Ascending aorta (tissue), 2 donors: Measurements from ENCODE around the gene ABCA12. TPM values are rescaled to one million over a fixed set of nuclear protein-coding genes. Genes with fewer than 3 reads are reported as not detected.

Experiments used
- DNase-seq, 2 donors: peaks; one replicate each; pipeline ENCODE4 v3.0.0-alpha.2; 2019; ENCODE audit warnings: low spot score in 2 of 2
- H3K27ac ChIP-seq, 2 donors: fragments of 200-600 bp; sonication (generic); one replicate each; pipeline ENCODE4 v1.5.1; 2016 to 2017; ENCODE audit warnings: mild to moderate bottlenecking in 1 of 2
- H3K27me3 ChIP-seq: fragments of 200-600 bp; sonication (generic); one replicate; pipeline ENCODE4 v1.5.1; 2017
- H3K36me3 ChIP-seq, 2 donors: fragments of 200-600 bp; sonication (generic); one replicate each; pipeline ENCODE4 v1.5.1; 2016
- H3K4me1 ChIP-seq, 2 donors: fragments of 200-600 bp; sonication (generic); one replicate each; pipeline ENCODE4 v1.5.1; 2016 to 2017; ENCODE audit warnings: mild to moderate bottlenecking in 1 of 2
- H3K4me3 ChIP-seq, 2 donors: fragments of 200-600 bp; sonication (generic); one replicate each; pipeline ENCODE4 v1.5.1; 2016 to 2017; ENCODE audit warnings: mild to moderate bottlenecking in 1 of 2
- H3K9me3 ChIP-seq, 2 donors: fragments of 200-600 bp; sonication (generic); one replicate each; pipeline ENCODE4 v1.5.1; 2016
- CTCF ChIP-seq, 3 experiments: fragments of 200-600 bp in 2 of 3; fragments of 450-650 bp in 1 of 3; sonication (generic) in 2 of 3; IDR thresholded peaks; one replicate each; pipeline ENCODE4 v1.5.1; 2016 to 2019; ENCODE audit warnings: antibody characterized with exemption in 3 of 3, mild to moderate bottlenecking in 1 of 3, moderate library complexity in 1 of 3
- intact Hi-C: fragments of 100-400 bp; cut with DNase I; formaldehyde crosslinking; loops from one replicate; pipeline ENCODE4 v1.15.1; 2023
- total RNA-seq: library from RNA; depleted of rRNA; stranded (reverse); fragments of >200 nt; gene quantifications from one replicate; pipeline ENCODE4 v1.1.0, GENCODE V29; 2016

The ABCA12 gene
- total RNA-seq, 1 donor from 2014 or later: not detected

- Histone ChIP-seq H3K27ac (no peak overlapping the region), H3K36me3 (no peaks in the 10 kb centered on the region), H3K4me1 (no peaks in the 10 kb centered on the region), H3K4me3 (no peak overlapping the region), H3K9me3 (no peaks in the 10 kb centered on the region), H3K27me3 (no peaks in the 10 kb centered on the region)
- intact Hi-C loops: no loop called here
- DNase-seq: no peak
- no peak for TF ChIP-seq CTCF (IDR thresholded peaks at IDR 0.05)
Observed at GRCh38 chr2:215034154-215034553, 104.3 kb downstream of the ABCA12 start.

- no peaks in the 10 kb centered on the region for H3K4me1 ChIP-seq
- H3K4me3 ChIP-seq: no peak overlapping the region
- intact Hi-C loops: no loop called here
- no peaks in the 10 kb centered on the region for H3K27me3 ChIP-seq
- no peak overlapping the region for H3K27ac ChIP-seq
- DNase-seq: no peak
- H3K9me3 ChIP-seq: no peaks in the 10 kb centered on the region
- no peaks in the 10 kb centered on the region for H3K36me3 ChIP-seq
- no peak for TF ChIP-seq CTCF (IDR thresholded peaks at IDR 0.05)
Observed at GRCh38 chr2:215032153-215032552, 106.3 kb downstream of the ABCA12 start.

- DNase-seq: no peak
- no peak overlapping the region for H3K27ac ChIP-seq
- H3K4me3 ChIP-seq: no peak overlapping the region
- H3K4me1 ChIP-seq: no peaks in the 10 kb centered on the region
- TF ChIP-seq CTCF (IDR thresholded peaks at IDR 0.05): no peak
- intact Hi-C loops: no loop called here
- no peaks in the 10 kb centered on the region for H3K27me3 ChIP-seq
- no peaks in the 10 kb centered on the region for H3K9me3 ChIP-seq
- H3K36me3 ChIP-seq: no peaks in the 10 kb centered on the region
Observed at GRCh38 chr2:215031321-215031720, 107.1 kb downstream of the ABCA12 start.

GRCh38 chr2:215029936-215030335 lies 108.5 kb downstream of the ABCA12 start:
- Histone ChIP-seq H3K4me1 (no peaks in the 10 kb centered on the region), H3K9me3 (no peaks in the 10 kb centered on the region), H3K27ac (no peak overlapping the region), H3K4me3 (no peak overlapping the region), H3K36me3 (no peaks in the 10 kb centered on the region), H3K27me3 (no peaks in the 10 kb centered on the region)
- DNase-seq: no peak
- TF ChIP-seq CTCF (IDR thresholded peaks at IDR 0.05): no peak
- intact Hi-C loops: no loop called here

- no peaks in the 10 kb centered on the region for H3K9me3 ChIP-seq
- DNase-seq: no peak
- TF ChIP-seq CTCF (IDR thresholded peaks at IDR 0.05): no peak
- no peak overlapping the region for H3K27ac ChIP-seq
- intact Hi-C loops: no loop called here
- H3K27me3 ChIP-seq: no peaks in the 10 kb centered on the region
- no peaks in the 10 kb centered on the region for H3K4me1 ChIP-seq
- no peak overlapping the region for H3K4me3 ChIP-seq
- H3K36me3 ChIP-seq: no peaks in the 10 kb centered on the region
Observed at GRCh38 chr2:215028231-215028630, 110.2 kb downstream of the ABCA12 start.

GRCh38 chr2:215027779-215028178 lies 110.6 kb downstream of the ABCA12 start:
- no peak overlapping the region for H3K4me3 ChIP-seq
- no peaks in the 10 kb centered on the region for H3K36me3 ChIP-seq
- no peaks in the 10 kb centered on the region for H3K9me3 ChIP-seq
- H3K4me1 ChIP-seq: no peaks in the 10 kb centered on the region
- H3K27me3 ChIP-seq: no peaks in the 10 kb centered on the region
- intact Hi-C loops: no loop called here
- no peak for DNase-seq
- TF ChIP-seq CTCF (IDR thresholded peaks at IDR 0.05): no peak
- no peak overlapping the region for H3K27ac ChIP-seq
